K562 treated with DMSO at 1 percent for 4 hours (cell line): ENCODE results near the gene ADAMTS18. TPM values are rescaled to one million over a fixed set of nuclear protein-coding genes. Genes with fewer than 3 reads are reported as not detected.

Source experiments
- total RNA-seq: library from RNA; unstranded; fragments of 300-600 nt; gene quantifications from 2 replicates; pipeline ENCODE4 v1.2.3, GENCODE V29; 2022; ENCODE audit not compliant: insufficient read depth

The ADAMTS18 gene
- not detected in 2 replicates for total RNA-seq

GRCh38 chr16:77434530-77435271, at the start of gene ADAMTS18:
TSS of gene ADAMTS18 (minus strand) at chr16:77435034. CDS start at chr16:77434695, 339 bp downstream.

Other genes with a start within 250 kb of the ADAMTS18 start
- 23.2 and 27.8 TPM in 2 replicates for gene MON1B, start 243.8 kb downstream of the ADAMTS18 start, total RNA-seq
- not detected in 2 replicates for gene SYCE1L, start 235.6 kb downstream of the ADAMTS18 start, total RNA-seq